HG03571 (cell line): ENCODE results near the gene SNRNP40.
A peak's percentile ranks its signal among the peaks of the same experiment; 100 is the strongest.

Source experiments
- ATAC-seq: cut with Tn5 transposase; IDR thresholded peaks from one replicate; pipeline ENCODE4 v1.9.1; 2021; ENCODE audit not compliant: unreplicated experiment

SNRNP40 gene

GRCh38 chr1:31296486-31297276, at the start of gene SNRNP40, which contains the start of gene ZCCHC17:
Gene SNRNP40, minus strand, starts transcription at chr1:31296788. Its CDS starts 37 bp downstream, at chr1:31296751.
Gene ZCCHC17, plus strand, starts transcription at chr1:31297032. Its CDS starts 13,067 bp downstream, at chr1:31310099.
- ATAC-seq, result peak; percentile 97

GRCh38 chr1:31345635-31346034, 49.0 kb upstream of the SNRNP40 start:
- ATAC-seq, result no peak

GRCh38 chr1:31344503-31344902, 47.9 kb upstream of the SNRNP40 start:
- no peak for ATAC-seq

- ATAC-seq, result no peak
Measured at GRCh38 chr1:31336687-31337467, 40.3 kb upstream of the SNRNP40 start.

- ATAC-seq, result no peak
Measured at GRCh38 chr1:31335007-31335406, 38.4 kb upstream of the SNRNP40 start.

- no peak for ATAC-seq
Measured at GRCh38 chr1:31327381-31327780, 30.8 kb upstream of the SNRNP40 start.

GRCh38 chr1:31326461-31326860, 29.9 kb upstream of the SNRNP40 start:
- no peak for ATAC-seq

GRCh38 chr1:31324992-31325391, 28.4 kb upstream of the SNRNP40 start:
- ATAC-seq, result no peak

- ATAC-seq, result no peak
Measured at GRCh38 chr1:31324093-31324492, 27.5 kb upstream of the SNRNP40 start.

GRCh38 chr1:31318146-31318545, 21.6 kb upstream of the SNRNP40 start:
- no peak for ATAC-seq

- ATAC-seq, result no peak
Measured at GRCh38 chr1:31315902-31316301, 19.3 kb upstream of the SNRNP40 start.

- no peak for ATAC-seq
Measured at GRCh38 chr1:31310198-31310597, 13.6 kb upstream of the SNRNP40 start.

- no peak for ATAC-seq
Measured at GRCh38 chr1:31308036-31308435, 11.4 kb upstream of the SNRNP40 start.

- ATAC-seq, result no peak
Measured at GRCh38 chr1:31306278-31306677, 9.7 kb upstream of the SNRNP40 start.

GRCh38 chr1:31302709-31303441, 6.3 kb upstream of the SNRNP40 start:
- ATAC-seq, result no peak

GRCh38 chr1:31300193-31300592, 3.6 kb upstream of the SNRNP40 start:
- ATAC-seq, result no peak

- no peak for ATAC-seq
Measured at GRCh38 chr1:31299365-31299764, 2.8 kb upstream of the SNRNP40 start.

- ATAC-seq, result no peak
Measured at GRCh38 chr1:31297277-31298247, 974 bp upstream of the SNRNP40 start.

GRCh38 chr1:31295874-31296485, 608 bp downstream of the SNRNP40 start:
- no peak for ATAC-seq

- no peak for ATAC-seq
Measured at GRCh38 chr1:31289021-31289420, 7.6 kb downstream of the SNRNP40 start.
